ENCODE measurements around the gene UPK3B.
"Not testable (repeated sequence)": the region's sequence is repeated elsewhere in the genome, so short reads cannot be mapped to it uniquely, and the experiment has no call there.

The UPK3B gene

GRCh38 chr7:76509931-76510877 lies at the start of gene UPK3B:
UPK3B (plus strand) TSS chr7:76510552; CDS start chr7:76510653, 101 bp downstream.
- DNase-seq (ENCODE audit: low spot score): no peak

GRCh38 chr7:76460767-76461166 lies 49.6 kb upstream of the UPK3B start:
- not testable (repeated sequence) for DNase-seq (ENCODE audit: low spot score)

GRCh38 chr7:76461464-76462101 lies 48.8 kb upstream of the UPK3B start, which contains the start of gene DTX2:
DTX2 (plus strand) TSS chr7:76461709; CDS start chr7:76480510, 18,801 bp downstream.
- DNase-seq (ENCODE audit: low spot score): not testable (repeated sequence)

GRCh38 chr7:76462271-76462882 lies 48.0 kb upstream of the UPK3B start:
- not testable (repeated sequence) for DNase-seq (ENCODE audit: low spot score)

- DNase-seq (ENCODE audit: low spot score): not testable (repeated sequence)
Measured at GRCh38 chr7:76464959-76465358, 45.4 kb upstream of the UPK3B start.

- DNase-seq (ENCODE audit: low spot score): not testable (repeated sequence)
Measured at GRCh38 chr7:76465950-76466349, 44.4 kb upstream of the UPK3B start.

- not testable (repeated sequence) for DNase-seq (ENCODE audit: low spot score)
Measured at GRCh38 chr7:76467743-76468404, 42.5 kb upstream of the UPK3B start.

GRCh38 chr7:76471556-76472221 lies 38.7 kb upstream of the UPK3B start:
- not testable (repeated sequence) for DNase-seq (ENCODE audit: low spot score)

- DNase-seq (ENCODE audit: low spot score): not testable (repeated sequence)
Measured at GRCh38 chr7:76473097-76473496, 37.3 kb upstream of the UPK3B start.

- DNase-seq (ENCODE audit: low spot score): not testable (repeated sequence)
Measured at GRCh38 chr7:76476280-76476679, 34.1 kb upstream of the UPK3B start.

GRCh38 chr7:76476742-76477474 lies 33.4 kb upstream of the UPK3B start:
- DNase-seq (ENCODE audit: low spot score): not testable (repeated sequence)

- DNase-seq (ENCODE audit: low spot score): not testable (repeated sequence)
Measured at GRCh38 chr7:76479628-76480027, 30.7 kb upstream of the UPK3B start.

- not testable (repeated sequence) for DNase-seq (ENCODE audit: low spot score)
Measured at GRCh38 chr7:76480403-76481253, 29.7 kb upstream of the UPK3B start.

GRCh38 chr7:76482660-76483059 lies 27.7 kb upstream of the UPK3B start:
- DNase-seq (ENCODE audit: low spot score): not testable (repeated sequence)

- DNase-seq (ENCODE audit: low spot score): not testable (repeated sequence)
Measured at GRCh38 chr7:76483081-76483480, 27.3 kb upstream of the UPK3B start.

- not testable (repeated sequence) for DNase-seq (ENCODE audit: low spot score)
Measured at GRCh38 chr7:76484456-76484855, 25.9 kb upstream of the UPK3B start.

- not testable (repeated sequence) for DNase-seq (ENCODE audit: low spot score)
Measured at GRCh38 chr7:76485822-76486610, 24.3 kb upstream of the UPK3B start.

- not testable (repeated sequence) for DNase-seq (ENCODE audit: low spot score)
Measured at GRCh38 chr7:76486618-76487017, 23.7 kb upstream of the UPK3B start.

- DNase-seq (ENCODE audit: low spot score): not testable (repeated sequence)
Measured at GRCh38 chr7:76487969-76488368, 22.4 kb upstream of the UPK3B start.
